Upper lobe of left lung (tissue), 6 donors: Measurements from ENCODE around the gene UBE3B. TPM values are rescaled to one million over a fixed set of nuclear protein-coding genes. Genes with fewer than 3 reads are reported as not detected.

Experiments used
- ATAC-seq, 2 donors: fragments of 200-7000 bp; cut with Tn5 transposase; one replicate each; pipeline ENCODE4 v1.9.1; 2022; ENCODE audit warnings: mild to moderate bottlenecking in 2 of 2, moderate library complexity in 2 of 2; ENCODE audit not compliant: low FRiP score in 2 of 2
- DNase-seq, 2 donors: peaks; one replicate each; pipeline ENCODE4 v3.0.0-alpha.2; 2019 to 2020
- H3K27ac ChIP-seq, 4 donors: fragments of 200-600 bp; sonication (generic); one replicate each; pipeline ENCODE4 v1.5.1; 2016 to 2019
- H3K27me3 ChIP-seq, 4 donors: fragments of 200-600 bp; sonication (generic); one replicate each; pipeline ENCODE4 v1.5.1; 2017 to 2019
- H3K36me3 ChIP-seq, 4 donors: fragments of 200-600 bp; sonication (generic); one replicate each; pipeline ENCODE4 v1.5.1; 2016 to 2019
- H3K4me1 ChIP-seq, 4 donors: fragments of 200-600 bp; sonication (generic); one replicate each; pipeline ENCODE4 v1.5.1; 2018 to 2019
- H3K4me3 ChIP-seq, 4 donors: fragments of 200-600 bp; sonication (generic); one replicate each; pipeline ENCODE4 v1.5.1; 2017 to 2019; ENCODE audit warnings: mild to moderate bottlenecking in 2 of 4, moderate library complexity in 1 of 4
- H3K9me3 ChIP-seq, 4 donors: fragments of 200-600 bp; sonication (generic); one replicate each; pipeline ENCODE4 v1.5.1; 2018 to 2019
- CTCF ChIP-seq, 6 experiments: fragments of 450-650 bp in 4 of 6; fragments of 200-600 bp in 2 of 6; sonication (generic) in 2 of 6; IDR thresholded peaks; one replicate each; pipeline ENCODE4 v1.5.1; 2016 to 2019; ENCODE audit warnings: antibody characterized with exemption in 6 of 6
- EP300 ChIP-seq, 4 donors: sonication (generic); formaldehyde crosslinking; IDR thresholded peaks; one replicate each; pipeline ENCODE4 v1.5.1; 2017; ENCODE audit warnings: antibody characterized with exemption in 4 of 4, control low read depth in 2 of 4
- POLR2A ChIP-seq, 4 donors: fragments of 450-650 bp; IDR thresholded peaks; one replicate each; pipeline ENCODE4 v1.5.1; 2016 to 2017; ENCODE audit warnings: antibody characterized with exemption in 4 of 4, mild to moderate bottlenecking in 2 of 4
- POLR2AphosphoS5 ChIP-seq, 2 donors: sonication (generic); formaldehyde crosslinking; IDR thresholded peaks; one replicate each; pipeline ENCODE4 v1.5.1; 2017; ENCODE audit warnings: antibody characterized with exemption in 2 of 2
- WGBS, 2 donors: methylation state at CpG; one replicate each; pipeline ENCODE4 v1.1.5; 2017 to 2018; 5-methylcytosine and 5-hydroxymethylcytosine counted together
- total RNA-seq, 6 donors: library from RNA; depleted of rRNA in 4 of 6; stranded (reverse); fragments of >200 nt in 4 of 6; gene quantifications; one replicate each; pipeline versions ENCODE4 v1.1.0 to v1.2.1, GENCODE V29; 2016 to 2021
- donor health status: DM: no; HTN: no; CAD: no; lungs with moderate emphysema.
- donor health status: DM: no; HTN: yes; CAD: no; lungs with severe emphysema.

Gene UBE3B
- total RNA-seq, 6 donors from 2014 or later, result 27.0 to 69.1 (median 44.7) TPM

GRCh38 chr12:109476807-109477184 is 638 bp upstream of the UBE3B start:
- H3K27me3 ChIP-seq, result no peaks in the 10 kb centered on the region
- H3K27ac ChIP-seq, result peak overlapping the region; percentile 96 to 100 (median 98)
- WGBS, 2 donors, result 0 to 1% methylated on average over 11 of the region's 11 CpGs
- TF ChIP-seq EP300 (IDR thresholded peaks at IDR 0.05) (no peak), CTCF (IDR thresholded peaks at IDR 0.05) (no peak), POLR2A (IDR thresholded peaks at IDR 0.05) (no peak), POLR2AphosphoS5 (IDR thresholded peaks at IDR 0.05) (no peak)
- H3K9me3 ChIP-seq, result no peaks in the 10 kb centered on the region
- ATAC-seq (peak in 1 of 2 donors; percentile 21), DNase-seq (no peak)
- H3K36me3 ChIP-seq, result peaks cover 0 to 9% (median 0%) of the 10 kb centered on the region in 4 donors
- peak overlapping the region; percentile 85 to 99 (median 94) for H3K4me3 ChIP-seq
- peaks cover 42 to 68% (median 48%) of the 10 kb centered on the region in 4 donors for H3K4me1 ChIP-seq

GRCh38 chr12:109477963-109478315 is 505 bp downstream of the UBE3B start:
- H3K4me3 ChIP-seq, result peak overlapping the region; percentile 85 to 99 (median 94)
- H3K9me3 ChIP-seq, result no peaks in the 10 kb centered on the region
- H3K27me3 ChIP-seq, result no peaks in the 10 kb centered on the region
- H3K36me3 ChIP-seq, result peaks cover 0 to 13% (median under 1%) of the 10 kb centered on the region in 4 donors
- H3K4me1 ChIP-seq, result peaks cover 42 to 58% (median 44%) of the 10 kb centered on the region in 4 donors
- TF ChIP-seq CTCF (IDR thresholded peaks at IDR 0.05) (no peak), POLR2A (IDR thresholded peaks at IDR 0.05) (no peak), POLR2AphosphoS5 (IDR thresholded peaks at IDR 0.05) (no peak), EP300 (IDR thresholded peaks at IDR 0.05) (no peak)
- H3K27ac ChIP-seq, result peak overlapping the region; percentile 96 to 100 (median 98)
- 4 to 5% methylated on average over 7 to 9 of the region's 9 CpGs for WGBS, 2 donors
- ATAC-seq (no peak), DNase-seq (no peak)

GRCh38 chr12:109479761-109480160 is 2.3 kb downstream of the UBE3B start:
- ATAC-seq (no peak), DNase-seq (no peak)
- Histone ChIP-seq H3K9me3 (no peaks in the 10 kb centered on the region), H3K36me3 (peaks cover 8 to 23% (median 18%) of the 10 kb centered on the region in 4 donors), H3K27ac (no peak overlapping the region), H3K27me3 (no peaks in the 10 kb centered on the region), H3K4me1 (peaks cover 28 to 40% (median 35%) of the 10 kb centered on the region in 4 donors), H3K4me3 (no peak overlapping the region)
- WGBS, 2 donors, result 79 to 88% methylated on average over 1 of the region's 1 CpG
- TF ChIP-seq EP300 (IDR thresholded peaks at IDR 0.05) (no peak), POLR2A (IDR thresholded peaks at IDR 0.05) (no peak), CTCF (IDR thresholded peaks at IDR 0.05) (no peak), POLR2AphosphoS5 (IDR thresholded peaks at IDR 0.05) (no peak)

GRCh38 chr12:109480356-109480755 is 2.9 kb downstream of the UBE3B start:
- H3K27me3 ChIP-seq, result no peaks in the 10 kb centered on the region
- WGBS, 2 donors, result 96 to 97% methylated on average over 4 of the region's 4 CpGs

More at GRCh38 chr12:109480356-109480755, 2.9 kb downstream of the UBE3B start:
- H3K27ac ChIP-seq, result no peak overlapping the region
- H3K4me3 ChIP-seq, result no peak overlapping the region
- no peak for DNase-seq
- ATAC-seq, result no peak
- H3K36me3 ChIP-seq, result peaks cover 13 to 29% (median 24%) of the 10 kb centered on the region in 4 donors
- H3K9me3 ChIP-seq, result no peaks in the 10 kb centered on the region
- TF ChIP-seq CTCF (IDR thresholded peaks at IDR 0.05), result no peak
- TF ChIP-seq POLR2A (IDR thresholded peaks at IDR 0.05), result no peak
- no peak for TF ChIP-seq POLR2AphosphoS5 (IDR thresholded peaks at IDR 0.05)
- no peak for TF ChIP-seq EP300 (IDR thresholded peaks at IDR 0.05)
- H3K4me1 ChIP-seq, result peaks cover 23 to 36% (median 29%) of the 10 kb centered on the region in 4 donors
